OCI-LY7 (cell line): ENCODE results near the gene CECR2. TPM values are rescaled to one million over a fixed set of nuclear protein-coding genes. Genes with fewer than 3 reads are reported as not detected.

ENCODE experiments used
- BruUV-seq: library from RNA; stranded (reverse); fragments of 400-500 nt; replicated peaks from 2 replicates; lab custom pipeline; 2021; lab: Mats Ljungman, UMichigan
- CTCF ChIA-PET: fragments of 300-600 bp; sonication (Branson Sonifier 250); formaldehyde crosslinking; loops from one replicate; lab custom pipeline; 2022; ENCODE audit warnings: antibody characterized with exemption; ENCODE audit not compliant: unreplicated experiment; lab: Charles Lee
- POLR2A ChIA-PET: fragments of 300-600 bp; sonication (Branson Sonifier 250); formaldehyde crosslinking; loops from one replicate; lab custom pipeline; 2022; ENCODE audit warnings: antibody characterized with exemption; lab: Charles Lee
- DNase-seq: peaks from one replicate; pipeline ENCODE4 v3.0.0-alpha.2; 2015; ENCODE audit warnings: low spot score
- H2AFZ ChIP-seq: fragments of 200-600 bp; sonication (generic), shearing (Covaris generic); 2 replicates; pipeline ENCODE4 v1.6.1; 2014; ENCODE audit warnings: mild to moderate bottlenecking, antibody characterized with exemption, low read length, moderate library complexity
- H3K27ac ChIP-seq: fragments of 200-600 bp; sonication (generic); 2 replicates; pipeline ENCODE4 v1.5.1; 2014; ENCODE audit warnings: mixed run types, low read depth, mild to moderate bottlenecking, moderate library complexity, low read length, inconsistent platforms; ENCODE audit not compliant: poor library complexity, severe bottlenecking
- H3K36me3 ChIP-seq: fragments of 200-600 bp; sonication (generic); 2 replicates; pipeline ENCODE4 v1.6.1; 2014; ENCODE audit warnings: mild to moderate bottlenecking, antibody characterized with exemption, low read length, moderate library complexity, mixed read lengths; ENCODE audit not compliant: insufficient read depth
- H3K4me1 ChIP-seq: fragments of 200-600 bp; sonication (generic); 2 replicates; pipeline ENCODE4 v1.5.1; 2014; ENCODE audit warnings: mild to moderate bottlenecking, low read length; ENCODE audit not compliant: insufficient read depth, poor library complexity, severe bottlenecking
- H3K4me2 ChIP-seq: fragments of 200-600 bp; sonication (generic); 2 replicates; pipeline ENCODE4 v1.6.1; 2014; ENCODE audit warnings: mild to moderate bottlenecking, low read length
- H3K4me3 ChIP-seq: fragments of 200-600 bp; sonication (generic); 2 replicates; pipeline ENCODE4 v1.5.1; 2014; ENCODE audit warnings: mild to moderate bottlenecking, low read depth, low read length; ENCODE audit not compliant: poor library complexity, severe bottlenecking
- H3K79me2 ChIP-seq: fragments of 200-600 bp; sonication (generic); 2 replicates; pipeline ENCODE4 v1.6.1; 2016; ENCODE audit warnings: low read depth, mild to moderate bottlenecking, low read length, moderate library complexity, mixed read lengths; ENCODE audit not compliant: insufficient read depth
- H3K9me2 ChIP-seq: fragments of 200-600 bp; sonication (generic); 2 replicates; pipeline ENCODE4 v1.6.1; 2016; ENCODE audit warnings: mild to moderate bottlenecking, low read length, mixed read lengths; ENCODE audit not compliant: insufficient read depth
- H3K9me3 ChIP-seq: fragments of 200-600 bp; sonication (generic); 2 replicates; pipeline ENCODE4 v1.6.1; 2014; ENCODE audit warnings: mild to moderate bottlenecking, mixed run types, low read length, mixed read lengths
- H4K20me1 ChIP-seq: fragments of 200-600 bp; sonication (generic); 2 replicates; pipeline ENCODE4 v1.6.1; 2014; ENCODE audit warnings: mild to moderate bottlenecking, antibody characterized with exemption, low read length, moderate library complexity, mixed read lengths; ENCODE audit not compliant: insufficient read depth
- EZH2phosphoT487 ChIP-seq: fragments of 200-600 bp; sonication (generic); IDR thresholded peaks from 2 replicates; pipeline ENCODE4 v1.6.1; 2018; ENCODE audit warnings: low read depth, borderline replicate concordance, mild to moderate bottlenecking, mixed run types, antibody characterized with exemption, low read length, moderate library complexity, mixed read lengths
- intact Hi-C: fragments of 100-400 bp; cut with micrococcal nuclease; formaldehyde crosslinking; loops from one replicate; pipeline ENCODE4 v1.10.0; 2022; ENCODE audit not compliant: unreplicated experiment
- total RNA-seq, 2 experiments: library from RNA; depleted of rRNA in 1 of 2; stranded (reverse); fragments of >200 nt in 1 of 2; shearing (Covaris generic) in 1 of 2; gene quantifications; 2 replicates each; pipeline ENCODE4 v1.2.3, GENCODE V29; 2014 to 2022
- TF ChIP-seq, protein P1 (sequence below): fragments of 200-600 bp; sonication (generic); conservative IDR thresholded peaks from 2 replicates; pipeline ENCODE4 v1.5.1; 2014; ENCODE audit warnings: mild to moderate bottlenecking, antibody characterized with exemption, low read length, moderate library complexity, mixed read lengths

Gene CECR2
- total RNA-seq, 2 experiments from 2014 or later, result 0.09 to 0.53 TPM

- ChIA-PET CTCF (no interaction called here), POLR2A (interaction anchor here (0.6 kb wide), 1 partner anchor 66 kb away, joined by 3 read pairs; no protein-coding TSS in a partner anchor)
- TF ChIP-seq EZH2phosphoT487, result no peak
- TF ChIP-seq, protein P1, sequence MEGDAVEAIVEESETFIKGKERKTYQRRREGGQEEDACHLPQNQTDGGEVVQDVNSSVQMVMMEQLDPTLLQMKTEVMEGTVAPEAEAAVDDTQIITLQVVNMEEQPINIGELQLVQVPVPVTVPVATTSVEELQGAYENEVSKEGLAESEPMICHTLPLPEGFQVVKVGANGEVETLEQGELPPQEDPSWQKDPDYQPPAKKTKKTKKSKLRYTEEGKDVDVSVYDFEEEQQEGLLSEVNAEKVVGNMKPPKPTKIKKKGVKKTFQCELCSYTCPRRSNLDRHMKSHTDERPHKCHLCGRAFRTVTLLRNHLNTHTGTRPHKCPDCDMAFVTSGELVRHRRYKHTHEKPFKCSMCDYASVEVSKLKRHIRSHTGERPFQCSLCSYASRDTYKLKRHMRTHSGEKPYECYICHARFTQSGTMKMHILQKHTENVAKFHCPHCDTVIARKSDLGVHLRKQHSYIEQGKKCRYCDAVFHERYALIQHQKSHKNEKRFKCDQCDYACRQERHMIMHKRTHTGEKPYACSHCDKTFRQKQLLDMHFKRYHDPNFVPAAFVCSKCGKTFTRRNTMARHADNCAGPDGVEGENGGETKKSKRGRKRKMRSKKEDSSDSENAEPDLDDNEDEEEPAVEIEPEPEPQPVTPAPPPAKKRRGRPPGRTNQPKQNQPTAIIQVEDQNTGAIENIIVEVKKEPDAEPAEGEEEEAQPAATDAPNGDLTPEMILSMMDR, result no peak
- Histone ChIP-seq H2AFZ (peak overlapping the region; percentile 4; the same call in 1 of the 2 replicates), H3K4me2 (peak overlapping the region; percentile 84), H3K27ac (no peak overlapping the region), H3K4me3 (no peak overlapping the region), H3K9me2 (no peaks in the 10 kb centered on the region), H3K4me1 (peaks cover 14% of the 10 kb centered on the region), H4K20me1 (no peaks in the 10 kb centered on the region), H3K9me3 (no peaks in the 10 kb centered on the region), H3K36me3 (no peaks in the 10 kb centered on the region), H3K79me2 (no peaks in the 10 kb centered on the region)
- BruUV-seq, result no TSS peak
- intact Hi-C loops, result loop anchor here (2.0 to 5.0 kb wide), 3 partner anchors 129 to 196 kb away; no protein-coding TSS in a partner anchor
- DNase-seq, result no peak
Measured at GRCh38 chr22:17368144-17368543, 1.1 kb upstream of the CECR2 start.

- Histone ChIP-seq H3K9me2 (no peaks in the 10 kb centered on the region), H3K4me3 (peak overlapping the region; percentile 66), H3K27ac (no peak overlapping the region), H3K79me2 (no peaks in the 10 kb centered on the region), H3K4me1 (peaks cover 14% of the 10 kb centered on the region), H3K36me3 (no peaks in the 10 kb centered on the region), H2AFZ (peak overlapping the region; percentile 93), H3K9me3 (no peaks in the 10 kb centered on the region), H3K4me2 (peak overlapping the region; percentile 84), H4K20me1 (no peaks in the 10 kb centered on the region)
- peak; percentile 71 for DNase-seq
- CTCF ChIA-PET, result no interaction called here
- TF ChIP-seq, protein P1, result no peak
- TF ChIP-seq EZH2phosphoT487, result no peak
- POLR2A ChIA-PET, result interaction anchor here (0.6 to 0.7 kb wide), 5 partner anchors 65 to 274 kb away, joined by 3 to 6 read pairs (median 3); no protein-coding TSS in a partner anchor
- no TSS peak for BruUV-seq
- intact Hi-C loops, result loop anchor here (2.0 to 5.0 kb wide), 3 partner anchors 129 to 196 kb away; no protein-coding TSS in a partner anchor
Measured at GRCh38 chr22:17368554-17369438, 464 bp upstream of the CECR2 start.
